HepG2 (cell line): ENCODE measurements around the gene UBXN2A. TPM values are rescaled to one million over a fixed set of nuclear protein-coding genes. Genes with fewer than 3 reads are reported as not detected.

Experiments used
- CC2D1A ChIP-seq: sonication (generic); formaldehyde crosslinking; IDR thresholded peaks from 2 replicates; pipeline ENCODE4 v1.8.1; 2023; ENCODE audit warnings: mild to moderate bottlenecking, missing genetic modification reagents
- EED ChIP-seq: sonication (generic); formaldehyde crosslinking; IDR thresholded peaks from 2 replicates; pipeline ENCODE4 v1.5.0; 2020; ENCODE audit warnings: mild to moderate bottlenecking, missing genetic modification reagents
- FIP1L1 ChIP-seq: fragments of 200-400 bp; formaldehyde crosslinking; IDR thresholded peaks from 2 replicates; pipeline ENCODE4 v1.6.1; 2018; ENCODE audit warnings: low read depth, mild to moderate bottlenecking, low read length, moderate library complexity, borderline replicate concordance; ENCODE audit not compliant: insufficient read depth
- FOXK2 ChIP-seq: fragments of 450-650 bp; IDR thresholded peaks from 2 replicates; pipeline ENCODE4 v1.6.1; 2016
- GZF1 ChIP-seq: sonication (generic); formaldehyde crosslinking; IDR thresholded peaks from 2 replicates; pipeline ENCODE4 v1.5.1; 2020; ENCODE audit warnings: mild to moderate bottlenecking, missing genetic modification reagents
- KDM2A ChIP-seq: sonication (generic); formaldehyde crosslinking; IDR thresholded peaks from 2 replicates; pipeline ENCODE4 v1.4.0; 2020; ENCODE audit warnings: low read depth, missing genetic modification reagents, borderline replicate concordance
- MBD4 ChIP-seq: IDR thresholded peaks from 2 replicates; pipeline ENCODE4 v1.6.1; 2012; ENCODE audit warnings: low read length, inconsistent platforms, borderline replicate concordance
- PAF1 ChIP-seq: IDR thresholded peaks from 2 replicates; pipeline ENCODE4 v1.6.1; 2016; ENCODE audit warnings: missing genetic modification reagents, missing compliant biosample characterization
- PRPF4 ChIP-seq: fragments of 200-400 bp; formaldehyde crosslinking; IDR thresholded peaks from 2 replicates; pipeline ENCODE4 v1.6.1; 2016; ENCODE audit warnings: low read length, low read depth; ENCODE audit not compliant: poor library complexity, severe bottlenecking
- SAP130 ChIP-seq: IDR thresholded peaks from 2 replicates; pipeline ENCODE4 v1.6.1; 2016; ENCODE audit warnings: low read depth
- SIX4 ChIP-seq: sonication (generic); formaldehyde crosslinking; IDR thresholded peaks from 2 replicates; pipeline ENCODE4 v1.4.0; 2020; ENCODE audit warnings: missing genetic modification reagents
- SOX6 ChIP-seq, 2 experiments: fragments of 450-650 bp in 1 of 2; sonication (generic) in 1 of 2; formaldehyde crosslinking in 1 of 2; IDR thresholded peaks; 2 replicates each; pipeline versions ENCODE4 v1.4.0 to v1.6.1; 2017 to 2020; ENCODE audit warnings: antibody characterized with exemption in 1 of 2, mild to moderate bottlenecking in 1 of 2, missing genetic modification reagents in 1 of 2
- TAF1 ChIP-seq: sonication (generic); formaldehyde crosslinking; IDR thresholded peaks from 2 replicates; pipeline ENCODE4 v1.4.0; 2020; ENCODE audit warnings: missing genetic modification reagents
- TP53 ChIP-seq: sonication (generic); formaldehyde crosslinking; conservative IDR thresholded peaks from 2 replicates; pipeline ENCODE4 v1.4.0; 2020; ENCODE audit warnings: missing genetic modification reagents
- ZFP36L2 ChIP-seq: sonication (generic); formaldehyde crosslinking; IDR thresholded peaks from 2 replicates; pipeline ENCODE4 v1.4.0; 2020; ENCODE audit warnings: missing genetic modification reagents
- ZFP37 ChIP-seq: sonication (generic); formaldehyde crosslinking; IDR thresholded peaks from 2 replicates; pipeline ENCODE4 v1.4.0; 2020; ENCODE audit warnings: missing genetic modification reagents, borderline replicate concordance
- ZNF670 ChIP-seq: sonication (generic); formaldehyde crosslinking; IDR thresholded peaks from 2 replicates; pipeline ENCODE4 v1.8.0; 2022; ENCODE audit warnings: mild to moderate bottlenecking, missing genetic modification reagents, borderline replicate concordance
- ZNF83 ChIP-seq: sonication (generic); formaldehyde crosslinking; IDR thresholded peaks from 2 replicates; pipeline ENCODE4 v1.4.0; 2020; ENCODE audit warnings: missing genetic modification reagents, mild to moderate bottlenecking, borderline replicate concordance
- polyA plus RNA-seq, 8 experiments: library from polyadenylated mRNA; depleted of rRNA in 3 of 8; stranded (reverse) in 7 of 8; unstranded in 1 of 8; fragments of >200 nt; fragmentation: Illumina TruSeq in 4 of 8; extraction: Trizol in 4 of 8; gene quantifications; 2 replicates each; pipeline versions ENCODE4 v1.2.1 to v1.2.3, GENCODE V29; 2011 to 2016; ENCODE audit warnings: low read depth in 4 of 8, missing spikeins in 1 of 8, mixed read lengths in 1 of 8; ENCODE audit not compliant: insufficient read depth in 1 of 8
- total RNA-seq, 5 experiments: library from RNA; depleted of rRNA; stranded (reverse); fragments of >200 nt; fragmentation: Illumina TruSeq; extraction: Trizol; gene quantifications; 2 replicates each; pipeline ENCODE4 v1.2.3, GENCODE V29; 2016; ENCODE audit warnings: low read depth in 1 of 5
- TF ChIP-seq, protein P1 (sequence below): sonication (generic); formaldehyde crosslinking; IDR thresholded peaks from 2 replicates; pipeline ENCODE4 v1.5.1; 2020; ENCODE audit warnings: missing genetic modification reagents, mild to moderate bottlenecking, borderline replicate concordance
- TF ChIP-seq, protein P2 (sequence below): IDR thresholded peaks from 2 replicates; pipeline ENCODE4 v1.6.1; 2016
- TF ChIP-seq, protein P3 (sequence below): sonication (generic); formaldehyde crosslinking; IDR thresholded peaks from 2 replicates; pipeline ENCODE4 v1.8.0; 2022; ENCODE audit warnings: missing genetic modification reagents, mild to moderate bottlenecking, borderline replicate concordance
- TF ChIP-seq, protein P4 (sequence below): sonication (generic); formaldehyde crosslinking; IDR thresholded peaks from 2 replicates; pipeline ENCODE4 v1.5.0; 2020; ENCODE audit warnings: mild to moderate bottlenecking, missing genetic modification reagents, borderline replicate concordance
- TF ChIP-seq, protein P5 (sequence below): sonication (generic); formaldehyde crosslinking; IDR thresholded peaks from 2 replicates; pipeline ENCODE4 v1.8.0; 2022; ENCODE audit warnings: mild to moderate bottlenecking, missing genetic modification reagents, moderate library complexity

The UBXN2A gene
- total and polyA plus RNA-seq, 2 of the 13 experiments (the other 11 are each of a cell fraction or from before 2014, with no cell fraction given): 8.3 to 20.9 TPM

DNA sequence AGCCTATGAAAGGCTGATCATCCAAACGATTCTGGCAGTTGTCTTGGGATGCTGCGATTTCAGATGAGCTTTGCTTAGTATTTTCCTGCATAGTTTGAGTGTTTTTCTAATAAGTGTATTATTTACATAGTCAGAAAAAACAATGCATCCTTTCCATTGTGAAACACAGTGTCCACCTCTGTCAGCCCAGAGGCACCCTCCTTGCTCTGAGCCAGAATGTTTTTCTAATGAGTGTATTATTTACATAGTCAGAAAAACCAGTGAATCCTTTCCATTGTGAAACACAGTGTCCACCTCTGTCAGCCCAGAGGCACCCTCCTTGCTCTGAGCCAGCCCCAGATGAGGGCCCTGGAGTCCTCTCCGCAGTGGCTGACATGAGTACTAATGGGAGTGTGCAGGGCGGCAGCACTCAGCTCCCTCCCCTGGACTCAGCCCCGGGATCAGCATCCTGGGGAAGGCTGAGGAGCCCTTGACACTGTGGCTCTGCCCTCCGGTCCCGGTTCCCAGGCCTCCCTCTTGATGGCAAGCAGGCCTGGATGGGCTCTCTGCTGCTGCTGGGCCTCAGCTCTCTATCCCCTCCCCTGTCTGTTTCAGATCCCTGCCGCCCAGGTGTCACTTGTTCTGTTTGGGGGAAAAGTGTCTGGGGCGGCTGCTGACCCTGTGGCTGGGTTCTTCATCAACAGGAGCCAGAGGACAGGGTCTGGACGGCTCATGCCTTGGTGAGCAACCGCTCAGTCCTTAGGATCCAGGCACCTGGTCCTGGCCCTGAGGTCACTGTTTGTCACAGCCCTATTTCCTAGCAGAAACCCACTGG, 75.5 kb downstream of the UBXN2A start (continued):
- TF ChIP-seq MBD4 (no peak), ZNF670 (peak; percentile 93), FIP1L1 (no peak), GZF1 (CRISPR knock-in tag) (no peak), SAP130 (CRISPR knock-in tag) (peak; percentile 86), ZFP36L2 (CRISPR knock-in tag) (no peak), PRPF4 (no peak), FOXK2 (no peak), TP53 (CRISPR knock-in tag) (no peak; the same call in 1 of the 2 replicates), PAF1 (CRISPR knock-in tag) (no peak), KDM2A (CRISPR knock-in tag) (no peak; the same call in 1 of the 2 replicates), TAF1 (CRISPR knock-in tag) (peak; percentile 40; the same call in 1 of the 2 replicates), ZFP37 (CRISPR knock-in tag) (no peak), SIX4 (CRISPR knock-in tag) (0 out of 2 replicates have a peak, but pooled peaks have one; percentile 41), ZNF83 (CRISPR knock-in tag) (no peak), CC2D1A (CRISPR knock-in tag) (no peak), SOX6 (IDR thresholded peaks at IDR 0.05) (0 out of 2 replicates have a peak, but pooled peaks have one; percentile 24), SOX6 (CRISPR knock-in tag; IDR thresholded peaks at IDR 0.05) (peak; percentile 100), EED (CRISPR knock-in tag) (peak; percentile 58)
- TF ChIP-seq, protein P1, sequence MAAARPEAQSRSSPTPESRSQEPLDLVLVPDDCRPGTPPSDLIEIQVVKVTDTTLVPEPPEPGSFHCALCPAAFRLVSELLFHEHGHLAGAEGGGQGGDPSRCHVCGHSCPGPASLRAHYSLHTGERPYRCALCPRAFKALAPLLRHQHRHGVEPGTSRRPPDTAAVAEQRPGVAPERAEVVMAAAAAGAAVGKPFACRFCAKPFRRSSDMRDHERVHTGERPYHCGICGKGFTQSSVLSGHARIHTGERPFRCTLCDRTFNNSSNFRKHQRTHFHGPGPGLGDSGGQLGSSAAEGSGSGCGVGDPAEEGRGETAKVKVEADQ: no peak
- TF ChIP-seq, protein P2, sequence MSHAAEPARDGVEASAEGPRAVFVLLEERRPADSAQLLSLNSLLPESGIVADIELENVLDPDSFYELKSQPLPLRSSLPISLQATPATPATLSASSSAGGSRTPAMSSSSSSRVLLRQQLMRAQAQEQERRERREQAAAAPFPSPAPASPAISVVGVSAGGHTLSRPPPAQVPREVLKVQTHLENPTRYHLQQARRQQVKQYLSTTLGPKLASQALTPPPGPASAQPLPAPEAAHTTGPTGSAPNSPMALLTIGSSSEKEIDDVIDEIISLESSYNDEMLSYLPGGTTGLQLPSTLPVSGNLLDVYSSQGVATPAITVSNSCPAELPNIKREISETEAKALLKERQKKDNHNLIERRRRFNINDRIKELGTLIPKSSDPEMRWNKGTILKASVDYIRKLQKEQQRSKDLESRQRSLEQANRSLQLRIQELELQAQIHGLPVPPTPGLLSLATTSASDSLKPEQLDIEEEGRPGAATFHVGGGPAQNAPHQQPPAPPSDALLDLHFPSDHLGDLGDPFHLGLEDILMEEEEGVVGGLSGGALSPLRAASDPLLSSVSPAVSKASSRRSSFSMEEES (CRISPR knock-in tag): no peak
- TF ChIP-seq, protein P3, sequence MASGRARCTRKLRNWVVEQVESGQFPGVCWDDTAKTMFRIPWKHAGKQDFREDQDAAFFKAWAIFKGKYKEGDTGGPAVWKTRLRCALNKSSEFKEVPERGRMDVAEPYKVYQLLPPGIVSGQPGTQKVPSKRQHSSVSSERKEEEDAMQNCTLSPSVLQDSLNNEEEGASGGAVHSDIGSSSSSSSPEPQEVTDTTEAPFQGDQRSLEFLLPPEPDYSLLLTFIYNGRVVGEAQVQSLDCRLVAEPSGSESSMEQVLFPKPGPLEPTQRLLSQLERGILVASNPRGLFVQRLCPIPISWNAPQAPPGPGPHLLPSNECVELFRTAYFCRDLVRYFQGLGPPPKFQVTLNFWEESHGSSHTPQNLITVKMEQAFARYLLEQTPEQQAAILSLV (CRISPR knock-in tag): no peak; the same call in 1 of the 2 replicates
- TF ChIP-seq, protein P4, sequence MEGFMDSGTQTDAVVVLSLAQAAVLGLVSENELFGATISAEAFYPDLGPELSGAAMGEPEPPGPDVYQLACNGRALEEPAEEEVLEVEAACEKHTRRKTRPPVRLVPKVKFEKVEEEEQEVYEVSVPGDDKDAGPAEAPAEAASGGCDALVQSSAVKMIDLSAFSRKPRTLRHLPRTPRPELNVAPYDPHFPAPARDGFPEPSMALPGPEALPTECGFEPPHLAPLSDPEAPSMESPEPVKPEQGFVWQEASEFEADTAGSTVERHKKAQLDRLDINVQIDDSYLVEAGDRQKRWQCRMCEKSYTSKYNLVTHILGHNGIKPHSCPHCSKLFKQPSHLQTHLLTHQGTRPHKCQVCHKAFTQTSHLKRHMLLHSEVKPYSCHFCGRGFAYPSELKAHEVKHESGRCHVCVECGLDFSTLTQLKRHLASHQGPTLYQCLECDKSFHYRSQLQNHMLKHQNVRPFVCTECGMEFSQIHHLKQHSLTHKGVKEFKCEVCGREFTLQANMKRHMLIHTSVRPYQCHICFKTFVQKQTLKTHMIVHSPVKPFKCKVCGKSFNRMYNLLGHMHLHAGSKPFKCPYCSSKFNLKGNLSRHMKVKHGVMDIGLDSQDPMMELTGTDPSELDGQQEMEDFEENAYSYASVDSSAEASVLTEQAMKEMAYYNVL: peak; percentile 77; the same call in 1 of the 2 replicates
- TF ChIP-seq, protein P5, sequence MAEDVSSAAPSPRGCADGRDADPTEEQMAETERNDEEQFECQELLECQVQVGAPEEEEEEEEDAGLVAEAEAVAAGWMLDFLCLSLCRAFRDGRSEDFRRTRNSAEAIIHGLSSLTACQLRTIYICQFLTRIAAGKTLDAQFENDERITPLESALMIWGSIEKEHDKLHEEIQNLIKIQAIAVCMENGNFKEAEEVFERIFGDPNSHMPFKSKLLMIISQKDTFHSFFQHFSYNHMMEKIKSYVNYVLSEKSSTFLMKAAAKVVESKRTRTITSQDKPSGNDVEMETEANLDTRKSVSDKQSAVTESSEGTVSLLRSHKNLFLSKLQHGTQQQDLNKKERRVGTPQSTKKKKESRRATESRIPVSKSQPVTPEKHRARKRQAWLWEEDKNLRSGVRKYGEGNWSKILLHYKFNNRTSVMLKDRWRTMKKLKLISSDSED (CRISPR knock-in tag): no peak
